ENCODE measurements around the gene ARSG. TPM values are rescaled to one million over a fixed set of nuclear protein-coding genes. Genes with fewer than 3 reads are reported as not detected.

The ARSG gene
- total and polyA plus RNA-seq, 2 of the 13 experiments (the other 11 are each of a cell fraction or from before 2014, with no cell fraction given), result 3.7 to 15.2 TPM

DNA sequence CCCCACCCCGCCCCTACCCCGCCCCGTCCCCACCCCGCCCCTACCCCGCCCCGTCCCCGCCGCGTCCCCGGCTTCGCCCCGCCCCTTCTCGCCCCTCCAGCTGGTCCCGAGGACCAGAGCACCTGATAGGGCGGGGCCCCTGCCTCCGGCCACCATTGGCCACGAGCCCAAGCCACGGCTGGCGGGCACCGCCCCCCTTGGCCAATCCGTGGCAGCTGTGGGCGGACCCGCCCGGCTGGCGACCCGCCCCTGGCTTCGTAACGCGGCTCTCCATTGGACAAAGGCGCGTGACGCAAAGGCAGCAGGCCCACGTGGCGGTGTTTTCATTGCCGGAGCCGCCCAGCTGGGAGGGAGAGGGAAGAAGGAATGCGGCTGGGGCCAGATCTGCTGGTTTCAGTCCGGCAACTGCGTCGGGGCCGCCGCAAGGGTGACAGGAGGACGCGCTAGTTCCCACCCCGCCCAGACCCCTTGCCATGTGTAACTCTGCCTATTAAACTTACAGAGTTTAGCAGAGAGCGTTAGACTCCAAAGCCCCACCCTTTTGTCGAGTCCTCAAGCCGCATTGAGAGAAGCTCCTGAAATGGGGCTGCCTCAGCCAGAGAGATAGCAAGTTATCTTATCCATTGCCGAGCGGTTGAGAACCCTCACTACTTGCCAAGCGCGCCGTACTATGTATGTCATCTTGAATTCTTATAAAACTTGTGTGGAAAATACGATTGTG, 166.4 kb downstream of the ARSG start (continued):
- TF ChIP-seq ZBTB44 (CRISPR knock-in tag; IDR thresholded peaks at IDR 0.05) (peak; percentile 90), XRCC5 (optimal IDR thresholded peaks at IDR 0.05; ENCODE audit: low read length) (no peak), HNRNPH1 (optimal IDR thresholded peaks at IDR 0.05; ENCODE audit: low read depth, low read length) (no peak), TBL1XR1 (IDR thresholded peaks at IDR 0.05; ENCODE audit: borderline replicate concordance, low read length, partially characterized antibody) (no peak), MYPOP (CRISPR knock-in tag; IDR thresholded peaks at IDR 0.05) (peak; percentile 81; the same call in 1 of the 2 replicates)

DNA sequence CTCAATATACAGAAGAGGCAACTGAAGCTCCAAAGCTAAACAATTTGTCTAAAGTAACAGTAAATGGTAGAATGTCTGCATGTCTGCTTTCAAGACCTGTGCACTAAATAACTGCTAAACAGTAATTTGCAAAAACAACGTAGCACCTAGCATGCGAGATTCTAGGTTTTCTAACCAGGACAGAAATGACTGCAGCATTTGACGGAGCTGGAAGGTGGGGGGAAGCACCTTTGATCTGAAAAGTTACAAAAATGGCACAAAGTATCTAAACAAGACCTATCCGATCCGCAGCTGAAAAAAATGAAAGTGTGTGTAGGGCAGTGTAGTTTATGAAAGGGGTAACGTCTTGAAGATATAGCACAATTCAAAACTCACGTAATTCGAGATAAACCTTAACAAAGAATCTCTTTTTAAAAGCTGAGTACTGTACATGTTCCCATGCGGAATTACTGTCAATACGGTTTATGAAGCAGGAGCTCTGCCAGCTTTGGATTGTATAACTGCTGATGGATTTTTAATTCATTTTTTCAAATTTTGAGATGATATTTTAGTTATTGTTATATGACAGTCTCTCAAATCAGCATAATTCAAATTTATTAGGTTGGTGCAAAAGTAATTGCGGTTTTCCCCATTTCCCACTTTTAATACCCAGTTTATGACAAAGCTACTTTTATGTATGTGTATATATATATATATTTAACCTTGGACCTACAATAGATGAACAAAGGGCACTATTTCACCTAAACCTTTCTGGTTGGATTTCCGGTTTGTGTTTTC, 167.2 kb downstream of the ARSG start:
- no peak overlapping the region for H2AFZ ChIP-seq (ENCODE audit: low read length)
- intact Hi-C loops (cut with micrococcal nuclease; ENCODE audit: unreplicated experiment), result loop anchor here (10.0 kb wide), 1 partner anchor 424 kb away; the partner anchor contains the start of gene KPNA2
- TF ChIP-seq MBD4 (IDR thresholded peaks at IDR 0.05; ENCODE audit: borderline replicate concordance, low read length) (0 out of 2 replicates have a peak, but pooled peaks have one; percentile 40), GZF1 (CRISPR knock-in tag; IDR thresholded peaks at IDR 0.05) (peak; percentile 72; the same call in 1 of the 2 replicates), FOXA3 (CRISPR knock-in tag; IDR thresholded peaks at IDR 0.05) (peak; percentile 3; the same call in 1 of the 2 replicates), SP5 (CRISPR knock-in tag; IDR thresholded peaks at IDR 0.05; ENCODE audit: borderline replicate concordance, low read depth) (no peak), TEF (CRISPR knock-in tag; IDR thresholded peaks at IDR 0.05) (0 out of 2 replicates have a peak, but pooled peaks have one; percentile 18), TGIF2 (CRISPR knock-in tag; IDR thresholded peaks at IDR 0.05) (no peak)
- TF ChIP-seq, protein P1, sequence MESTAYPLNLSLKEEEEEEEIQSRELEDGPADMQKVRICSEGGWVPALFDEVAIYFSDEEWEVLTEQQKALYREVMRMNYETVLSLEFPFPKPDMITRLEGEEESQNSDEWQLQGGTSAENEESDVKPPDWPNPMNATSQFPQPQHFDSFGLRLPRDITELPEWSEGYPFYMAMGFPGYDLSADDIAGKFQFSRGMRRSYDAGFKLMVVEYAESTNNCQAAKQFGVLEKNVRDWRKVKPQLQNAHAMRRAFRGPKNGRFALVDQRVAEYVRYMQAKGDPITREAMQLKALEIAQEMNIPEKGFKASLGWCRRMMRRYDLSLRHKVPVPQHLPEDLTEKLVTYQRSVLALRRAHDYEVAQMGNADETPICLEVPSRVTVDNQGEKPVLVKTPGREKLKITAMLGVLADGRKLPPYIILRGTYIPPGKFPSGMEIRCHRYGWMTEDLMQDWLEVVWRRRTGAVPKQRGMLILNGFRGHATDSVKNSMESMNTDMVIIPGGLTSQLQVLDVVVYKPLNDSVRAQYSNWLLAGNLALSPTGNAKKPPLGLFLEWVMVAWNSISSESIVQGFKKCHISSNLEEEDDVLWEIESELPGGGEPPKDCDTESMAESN (CRISPR knock-in tag; conservative IDR thresholded peaks at IDR 0.05), result 0 out of 2 replicates have a peak, but pooled peaks have one; percentile 2
- TF ChIP-seq, protein P2, sequence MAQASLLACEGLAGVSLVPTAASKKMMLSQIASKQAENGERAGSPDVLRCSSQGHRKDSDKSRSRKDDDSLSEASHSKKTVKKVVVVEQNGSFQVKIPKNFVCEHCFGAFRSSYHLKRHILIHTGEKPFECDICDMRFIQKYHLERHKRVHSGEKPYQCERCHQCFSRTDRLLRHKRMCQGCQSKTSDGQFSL (CRISPR knock-in tag; IDR thresholded peaks at IDR 0.05), result 0 out of 2 replicates have a peak, but pooled peaks have one; percentile 34

More for the DNA sequence above, 167.2 kb downstream of the ARSG start:
- 11% methylated on average over 12 of the region's 12 CpGs for WGBS (ENCODE audit: low lambda C conversion rate)
- no peaks in the 10 kb centered on the region for H3K27me3 ChIP-seq (ENCODE audit: control insufficient read depth in 1 of 2, insufficient read depth in 2 of 2, low read length in 2 of 2)
- H3K4me1 ChIP-seq (ENCODE audit: insufficient read depth, low read length), result peaks cover 77% of the 10 kb centered on the region
- in situ Hi-C loops (cut with HindIII; ENCODE audit: extremely low pct_ligation_motif_present, low pct_unique_long_range_greater_than_20kb), result loop anchor here (10.0 kb wide), 2 partner anchors 306 to 484 kb away; no protein-coding TSS in a partner anchor
- H3K9me3 ChIP-seq (ENCODE audit: low read length), result no peaks in the 10 kb centered on the region
- H3K4me2 ChIP-seq (ENCODE audit: low read depth, low read length), result peak overlapping the region; percentile 99
- peak overlapping the region; percentile 56 to 70 (median 60) for H3K4me3 ChIP-seq (replicated peaks in 1 of 3; ENCODE audit: insufficient read depth in 1 of 3, low read depth in 2 of 3, low read length in 3 of 3)
- peaks cover 5% of the 10 kb centered on the region for H3K79me2 ChIP-seq (ENCODE audit: insufficient read depth, low read length)
- DNase-seq (ENCODE audit: low spot score) (no peak), ATAC-seq (no peak), FAIRE-seq (no peak)
- ChIA-PET POLR2A (interaction anchor here (1.0 to 5.4 kb wide), 16 partner anchors 16 to 272 kb away, joined by 3 to 53 read pairs (median 4); partner anchors contain the start of genes AMZ2 and PRKAR1A), CTCF (ENCODE audit: low intra/inter-chr PET ratio, low total read pairs) (no interaction called here)
- H3K36me3 ChIP-seq (replicated peaks in 1 of 2; ENCODE audit: control insufficient read depth in 1 of 2, insufficient read depth in 2 of 2, low read length in 2 of 2), result no peaks in the 10 kb centered on the region
- no peaks in the 10 kb centered on the region for H4K20me1 ChIP-seq (ENCODE audit: insufficient read depth, low read length)
- peak overlapping the region; percentile 58 for H3K27ac ChIP-seq (ENCODE audit: extremely low read length, insufficient read depth, low read length)
- peak overlapping the region; percentile 60 for H3K9ac ChIP-seq (ENCODE audit: insufficient read depth, low read depth, low read length)
- BruUV-seq (replicated peaks), result no TSS peak
